GM12878 (cell line): ENCODE results near the gene RFC1. TPM values are rescaled to one million over a fixed set of nuclear protein-coding genes. Genes with fewer than 3 reads are reported as not detected.
"Not testable (repeated sequence)": the region's sequence is repeated elsewhere in the genome, so short reads cannot be mapped to it uniquely, and the experiment has no call there.

Experiments
- ATAC-seq: fragments of 200-7000 bp; cut with Tn5 transposase; 3 replicates; pipeline ENCODE4 v1.9.1; 2020; ENCODE audit warnings: mild to moderate bottlenecking, moderate library complexity
- BruUV-seq: library from RNA; stranded (reverse); fragments of 400-500 nt; replicated peaks from 2 replicates; lab custom pipeline; 2021; lab: Mats Ljungman, UMichigan
- CTCF ChIA-PET: fragments of 300-600 bp; sonication (Branson Sonifier 250); formaldehyde crosslinking; extraction: SDS; loops from one replicate; lab custom pipeline; 2021; ENCODE audit warnings: inconsistent platforms; lab: Yijun Ruan, JAX
- POLR2A ChIA-PET: fragments of 350-600 bp; formaldehyde crosslinking; extraction: SDS; loops from one replicate; lab custom pipeline; 2021; ENCODE audit warnings: inconsistent platforms; lab: Charles Lee
- RAD21 ChIA-PET: fragments of 300-600 bp; sonication (Branson Sonifier 250); formaldehyde crosslinking; loops from one replicate; lab custom pipeline; 2023; ENCODE audit warnings: antibody characterized with exemption; ENCODE audit not compliant: unreplicated experiment; lab: Charles Lee
- SMC1A ChIA-PET: fragments of 300-600 bp; sonication (Branson Sonifier 250); formaldehyde crosslinking; loops from one replicate; lab custom pipeline; 2023; ENCODE audit not compliant: unreplicated experiment, uncharacterized antibody; lab: Charles Lee
- DNase-seq: peaks from one replicate; pipeline ENCODE4 v3.0.0-alpha.2; 2011; ENCODE audit warnings: low read depth, low spot score
- FAIRE-seq: peaks from 3 replicates; lab custom pipeline; 2011; peaks lifted over from hg19 to GRCh38; lab: Jason Lieb, UNC
- H2AFZ ChIP-seq: 2 replicates; pipeline ENCODE4 v1.6.0; 2011; ENCODE audit warnings: low read depth, low read length, control low read depth; ENCODE audit not compliant: control insufficient read depth
- H3K27ac ChIP-seq: 2 replicates; pipeline ENCODE4 v1.5.1; 2011; ENCODE audit warnings: control low read depth; ENCODE audit not compliant: control insufficient read depth, insufficient read depth
- H3K27me3 ChIP-seq, 2 experiments: replicated peaks in 1 of 2; 2 replicates each; pipeline versions ENCODE4 v1.6.0 to v1.6.1; 2011; ENCODE audit warnings: low read length in 1 of 2; ENCODE audit not compliant: control insufficient read depth in 2 of 2, insufficient read depth in 2 of 2
- H3K36me3 ChIP-seq, 2 experiments: 2 replicates each; pipeline ENCODE4 v1.5.1; 2011; ENCODE audit warnings: low read length in 1 of 2; ENCODE audit not compliant: control insufficient read depth in 2 of 2, insufficient read depth in 2 of 2
- H3K4me1 ChIP-seq: 2 replicates; pipeline ENCODE4 v1.6.1; 2011; ENCODE audit warnings: mild to moderate bottlenecking, low read length, moderate library complexity, mixed read lengths; ENCODE audit not compliant: control insufficient read depth, insufficient read depth
- H3K4me2 ChIP-seq: 2 replicates; pipeline ENCODE4 v1.6.0; 2011; ENCODE audit warnings: control low read depth; ENCODE audit not compliant: control insufficient read depth, insufficient read depth
- H3K4me3 ChIP-seq: fragments of 200-600 bp; sonication (generic); 2 replicates; pipeline ENCODE4 v1.5.1; 2016
- H3K79me2 ChIP-seq: 2 replicates; pipeline ENCODE4 v1.6.0; 2011; ENCODE audit warnings: low read length; ENCODE audit not compliant: control insufficient read depth, insufficient read depth
- H3K9ac ChIP-seq: 2 replicates; pipeline ENCODE4 v1.8.0; 2011; ENCODE audit warnings: low read length, control low read depth, mixed read lengths; ENCODE audit not compliant: control insufficient read depth, insufficient read depth
- H3K9me3 ChIP-seq: replicated peaks from 3 replicates; pipeline ENCODE4 v1.5.1; 2011; ENCODE audit warnings: mild to moderate bottlenecking, low read length; ENCODE audit not compliant: control insufficient read depth, insufficient read depth
- H4K20me1 ChIP-seq: 2 replicates; pipeline ENCODE4 v1.6.0; 2011; ENCODE audit not compliant: control insufficient read depth, insufficient read depth
- ATF2 ChIP-seq: IDR thresholded peaks from 2 replicates; pipeline ENCODE4 v1.6.1; 2012; ENCODE audit warnings: low read length, inconsistent platforms
- ATF7 ChIP-seq: fragments of 450-650 bp; IDR thresholded peaks from 2 replicates; pipeline ENCODE4 v1.6.1; 2016; ENCODE audit warnings: low read depth, mild to moderate bottlenecking
- BHLHE40 ChIP-seq, 2 experiments: fragments of 450-650 bp in 1 of 2; IDR thresholded peaks; 2 replicates each; pipeline ENCODE4 v1.6.1; 2011 to 2017; ENCODE audit warnings: low read depth in 2 of 2, borderline replicate concordance in 1 of 2, improper control_type of control experiment in 1 of 2, low read length in 1 of 2, mild to moderate bottlenecking in 1 of 2
- CBX5 ChIP-seq: sonication (generic); IDR thresholded peaks from 2 replicates; pipeline ENCODE4 v1.6.1; 2016; ENCODE audit warnings: low read depth, moderate library complexity, mild to moderate bottlenecking, inconsistent platforms
- MEF2A ChIP-seq: IDR thresholded peaks from 2 replicates; pipeline ENCODE4 v1.6.1; 2011; ENCODE audit warnings: low read depth, mild to moderate bottlenecking, low read length, moderate library complexity; ENCODE audit not compliant: insufficient read depth
- MTA2 ChIP-seq: fragments of 450-650 bp; IDR thresholded peaks from 2 replicates; pipeline ENCODE4 v1.6.1; 2016; ENCODE audit warnings: low read depth, mild to moderate bottlenecking, moderate library complexity
- MTA3 ChIP-seq: IDR thresholded peaks from 2 replicates; pipeline ENCODE4 v1.6.1; 2012; ENCODE audit warnings: low read length, inconsistent platforms, borderline replicate concordance
- PAX5 ChIP-seq: IDR thresholded peaks from 2 replicates; pipeline ENCODE4 v1.6.1; 2011; ENCODE audit warnings: low read depth, low read length, borderline replicate concordance
- POU2F2 ChIP-seq: IDR thresholded peaks from 3 replicates; pipeline ENCODE4 v1.6.1; 2011; ENCODE audit warnings: low read depth, mild to moderate bottlenecking, low read length, borderline replicate concordance
- RUNX3 ChIP-seq: IDR thresholded peaks from 2 replicates; pipeline ENCODE4 v1.6.1; 2012; ENCODE audit warnings: low read length, inconsistent platforms
- SMAD1 ChIP-seq: fragments of 450-650 bp; IDR thresholded peaks from 2 replicates; pipeline ENCODE4 v1.6.1; 2018; ENCODE audit warnings: mild to moderate bottlenecking, low read depth; ENCODE audit not compliant: partially characterized antibody
- SMARCA5 ChIP-seq: fragments of 450-650 bp; IDR thresholded peaks from 2 replicates; pipeline ENCODE4 v1.6.1; 2017; ENCODE audit warnings: mild to moderate bottlenecking
- TAF1 ChIP-seq: IDR thresholded peaks from 2 replicates; pipeline ENCODE4 v1.6.1; 2011; ENCODE audit warnings: mild to moderate bottlenecking, low read depth, low read length, borderline replicate concordance
- TCF7 ChIP-seq: IDR thresholded peaks from 2 replicates; pipeline ENCODE4 v1.6.1; 2014; ENCODE audit warnings: antibody characterized with exemption, borderline replicate concordance
- USF2 ChIP-seq: IDR thresholded peaks from 2 replicates; pipeline ENCODE4 v1.6.1; 2011; ENCODE audit warnings: low read depth, low read length, improper control_type of control experiment, borderline replicate concordance
- ZNF384 ChIP-seq: IDR thresholded peaks from 2 replicates; pipeline ENCODE4 v1.6.1; 2012; ENCODE audit warnings: low read depth, mild to moderate bottlenecking, low read length, improper control_type of control experiment, borderline replicate concordance
- WGBS: methylation state at CpG from one replicate; pipeline ENCODE4 v1.1.6; 2016; ENCODE audit warnings: low lambda C conversion rate; ENCODE audit not compliant: insufficient replicate concordance, insufficient coverage; ENCODE audit errors: missing lambda C conversion rate; 5-methylcytosine and 5-hydroxymethylcytosine counted together
- in situ Hi-C: fragments of 300-500 bp; cut with MboI; formaldehyde crosslinking; loops from 9 replicates; pipeline ENCODE4 v1.14.3; 2018; ENCODE audit warnings: mixed read lengths
- intact Hi-C: fragments of 100-400 bp; cut with micrococcal nuclease; formaldehyde crosslinking; loops from one replicate; pipeline ENCODE4 v1.14.2; 2022; ENCODE audit not compliant: unreplicated experiment
- polyA plus RNA-seq, 11 experiments: library from polyadenylated mRNA; depleted of rRNA in 4 of 11; unstranded in 6 of 11; stranded (reverse) in 5 of 11; fragments of >200 nt; fragmentation: Nextera tagmentation in 4 of 11; fragmentation: Illumina TruSeq in 1 of 11; extraction: Ambion mirVana in 4 of 11; extraction: Trizol in 1 of 11; gene quantifications; 1 replicate in 1 of 11; 2 replicates in 10 of 11; pipeline versions ENCODE4 v1.2.1 to v1.2.3, GENCODE V29; 2011 to 2016; ENCODE audit warnings: inconsistent platforms in 2 of 11, missing spikeins in 2 of 11, low read depth in 1 of 11
- total RNA-seq, 4 experiments: library from RNA; depleted of rRNA in 3 of 4; stranded (reverse); fragments of >200 nt in 3 of 4; fragmentation: Illumina TruSeq in 1 of 4; extraction: Trizol in 1 of 4; gene quantifications; 2 replicates each; pipeline versions ENCODE4 v1.2.1 to v1.2.3, GENCODE V29; 2013 to 2021

Gene RFC1
- total and polyA plus RNA-seq, 10 of the 15 experiments (the other 5 are each of a cell fraction or from before 2014, with no cell fraction given), result 22.5 to 67.8 (median 40.3) TPM

- Histone ChIP-seq H3K9ac (no peak overlapping the region), H3K4me3 (no peak overlapping the region), H3K27me3 (no peaks in the 10 kb centered on the region), H2AFZ (no peak overlapping the region), H3K4me1 (peaks cover 19% of the 10 kb centered on the region), H3K79me2 (peaks cover 62% of the 10 kb centered on the region), H3K36me3 (no peaks in the 10 kb centered on the region; a peak in 1 of 4 replicates), H3K9me3 (no peaks in the 10 kb centered on the region), H3K4me2 (0 out of 2 replicates have a peak overlapping the region, but pooled peaks have one; percentile 11), H3K27ac (no peak overlapping the region), H4K20me1 (no peaks in the 10 kb centered on the region)
- ATAC-seq (no peak), DNase-seq (no peak), FAIRE-seq (no peak)
- ChIA-PET POLR2A (interaction anchor here (0.6 kb wide), 2 partner anchors 308 to 326 kb away, joined by 3 read pairs; no protein-coding TSS in a partner anchor), CTCF (no interaction called here), RAD21 (interaction anchor here (1.2 kb wide), 1 partner anchor 9 kb away, joined by 5 read pairs; no protein-coding TSS in a partner anchor), SMC1A (interaction anchor here (0.7 to 5.6 kb wide), 6 partner anchors 11 to 253 kb away, joined by 3 to 34 read pairs (median 4); partner anchors contain the start of gene RPL9)
- WGBS, result 94% methylated on average over 3 of the region's 3 CpGs
- TF ChIP-seq TCF7 (no peak), SMARCA5 (no peak), TAF1 (no peak), MTA3 (no peak), SMAD1 (no peak), USF2 (no peak)
- in situ Hi-C loops (loop anchor here (25.0 kb wide), 1 partner anchor 1824 kb away; no protein-coding TSS in a partner anchor), intact Hi-C loops (no loop called here)
- no TSS peak for BruUV-seq
These were observed 3.3 kb downstream of the RFC1 start for GRCh38 chr4:39362827-39363226.

- ATAC-seq, result peak; percentile 70
- BruUV-seq, DNase-seq, FAIRE-seq, H3K4me2 ChIP-seq, H4K20me1 ChIP-seq, H3K9me3 ChIP-seq, H3K27me3 ChIP-seq, H3K27ac ChIP-seq, SMC1A ChIA-PET, H3K4me3 ChIP-seq, intact Hi-C loops, H3K36me3 ChIP-seq, H2AFZ ChIP-seq, H3K9ac ChIP-seq, POLR2A ChIA-PET: not testable (repeated sequence)
- peaks cover 33% of the 10 kb centered on the region for H3K4me1 ChIP-seq
- in situ Hi-C loops, result loop anchor here (25.0 kb wide), 1 partner anchor 1827 kb away; no protein-coding TSS in a partner anchor
- WGBS, result 3% methylated on average over 4 of the region's 4 CpGs
- ChIA-PET RAD21 (interaction anchor here (0.7 kb wide), 1 partner anchor 179 kb away, joined by 3 read pairs; no protein-coding TSS in a partner anchor), CTCF (interaction anchor here (0.7 kb wide), 1 partner anchor 9 kb away, joined by 3 read pairs; no protein-coding TSS in a partner anchor)
- H3K79me2 ChIP-seq, result peaks cover 61% of the 10 kb centered on the region
- TF ChIP-seq BHLHE40 (IDR thresholded peaks at IDR 0.05; ENCODE audit: borderline replicate concordance in 1 of 2, low read depth in 2 of 2, low read length in 1 of 2), result peak; percentile 19 to 45; a peak in 1 of 4 replicates
- peak; percentile 69 for TF ChIP-seq RUNX3
- TF ChIP-seq ATF7, result peak; percentile 91
- TF ChIP-seq ATF2, result peak; percentile 57; the same call in 1 of the 2 replicates
- peak; percentile 75; the same call in 1 of the 2 replicates for TF ChIP-seq PAX5
- TF ChIP-seq MTA2, result 0 out of 2 replicates have a peak, but pooled peaks have one; percentile 14
- peak; percentile 56; the same call in 1 of the 2 replicates for TF ChIP-seq ZNF384
- 0 out of 2 replicates have a peak, but pooled peaks have one; percentile 43 for TF ChIP-seq CBX5
- peak; percentile 89; the same call in 2 of the 3 replicates for TF ChIP-seq POU2F2
- 0 out of 2 replicates have a peak, but pooled peaks have one; percentile 32 for TF ChIP-seq MEF2A
These were observed 5.6 kb downstream of the RFC1 start for GRCh38 chr4:39360611-39361010.
